Spleen (tissue), 11 donors: Measurements from ENCODE around the gene APOL5. TPM values are rescaled to one million over a fixed set of nuclear protein-coding genes. Genes with fewer than 3 reads are reported as not detected.

Experiments
- DNase-seq: peaks from one replicate; pipeline ENCODE4 v3.0.0-alpha.2; 2020
- H3K27ac ChIP-seq, 8 donors: fragments of 200-600 bp; sonication (generic) in 7 of 8; 1 replicate in 4 of 8; 2 replicates in 4 of 8; pipeline versions ENCODE4 v1.5.0 to v1.8.0; 2016 to 2021; ENCODE audit warnings: inconsistent platforms in 4 of 8, mild to moderate bottlenecking in 4 of 8, moderate library complexity in 1 of 8
- H3K27me3 ChIP-seq, 7 donors: fragments of 200-600 bp; sonication (generic) in 6 of 7; replicated peaks in 1 of 7; 1 replicate in 4 of 7; 2 replicates in 3 of 7; pipeline versions ENCODE4 v1.5.0 to v1.8.0; 2016 to 2021; ENCODE audit warnings: inconsistent platforms in 3 of 7, mild to moderate bottlenecking in 1 of 7
- H3K36me3 ChIP-seq, 6 donors: fragments of 200-600 bp; sonication (generic) in 5 of 6; 1 replicate in 4 of 6; 2 replicates in 2 of 6; pipeline versions ENCODE4 v1.5.0 to v1.8.0; 2016 to 2021; ENCODE audit warnings: inconsistent platforms in 2 of 6
- H3K4me1 ChIP-seq, 6 donors: fragments of 200-600 bp; sonication (generic) in 5 of 6; 1 replicate in 3 of 6; 2 replicates in 3 of 6; pipeline versions ENCODE4 v1.5.0 to v1.8.0; 2016 to 2021; ENCODE audit warnings: inconsistent platforms in 3 of 6
- H3K4me3 ChIP-seq, 8 donors: fragments of 200-600 bp; sonication (generic) in 7 of 8; 1 replicate in 4 of 8; 2 replicates in 4 of 8; pipeline versions ENCODE4 v1.5.0 to v1.8.0; 2016 to 2021; ENCODE audit warnings: inconsistent platforms in 4 of 8, mild to moderate bottlenecking in 4 of 8, moderate library complexity in 2 of 8
- H3K9me3 ChIP-seq, 8 donors: fragments of 200-600 bp; sonication (generic) in 7 of 8; 1 replicate in 4 of 8; 2 replicates in 4 of 8; pipeline versions ENCODE4 v1.5.0 to v1.8.0; 2016 to 2021; ENCODE audit warnings: inconsistent platforms in 4 of 8
- POLR2A ChIP-seq, 3 donors: fragments of 450-650 bp; IDR thresholded peaks; one replicate each; pipeline ENCODE4 v1.5.1; 2017; ENCODE audit warnings: antibody characterized with exemption in 3 of 3, mild to moderate bottlenecking in 1 of 3
- POLR2AphosphoS5 ChIP-seq, 3 donors: sonication (generic); formaldehyde crosslinking; IDR thresholded peaks; one replicate each; pipeline ENCODE4 v1.5.1; 2017; ENCODE audit warnings: antibody characterized with exemption in 3 of 3
- WGBS, 5 donors: extraction: QIAGEN DNeasy Blood & Tissue Kit in 3 of 5; methylation state at CpG; one replicate each; pipeline versions ENCODE4 v1.1.5 to v1.1.7; 2013 to 2018; 5-methylcytosine and 5-hydroxymethylcytosine counted together
- intact Hi-C: fragments of 100-400 bp; cut with DNase I; formaldehyde crosslinking; loops from one replicate; pipeline ENCODE4 v1.15.0; 2023; ENCODE audit warnings: low total_unique reads
- polyA plus RNA-seq, 3 donors: library from polyadenylated mRNA; stranded (reverse); fragments of 200-250 nt; gene quantifications; one replicate each; pipeline ENCODE4 v1.2.1, GENCODE V29; 2013
- total RNA-seq, 7 donors: library from RNA; depleted of rRNA in 3 of 7; stranded (reverse); fragments of >200 nt in 3 of 7; fragmentation: NEBNext Ultra II Directional in 4 of 7; extraction: Animal tissue kit (Norgen Biotek cat#: 25700) in 4 of 7; gene quantifications; one replicate each; pipeline versions ENCODE4 v1.1.0 to v1.2.1, GENCODE V29; 2016 to 2021
- TF ChIP-seq, protein P1 (sequence below), 11 experiments: fragments of 200-600 bp in 7 of 11; fragments of 450-650 bp in 4 of 11; sonication (generic) in 4 of 11; IDR thresholded peaks in 8 of 11; conservative IDR thresholded peaks in 3 of 11; 1 replicate in 7 of 11; 2 replicates in 4 of 11; pipeline versions ENCODE4 v1.4.0 to v1.8.0; 2016 to 2021; ENCODE audit warnings: antibody characterized with exemption in 11 of 11, inconsistent platforms in 4 of 11, mild to moderate bottlenecking in 1 of 11
- donor health status: healthy with polysubstance abuse.
- donor health status: DM: no; HTN: no; CAD: no; lungs with moderate emphysema.
- donor health status: DM: no; HTN: no; CAD: no.
- donor health status: Bipolar disorder and iron deficiency.
- donor health status: healthy.
- donor health status: DM: no; HTN: no; CAD: no.
- donor health status: DM: yes; HTN: yes; CAD: no.

Gene APOL5
- total and polyA plus RNA-seq, 10 donors: not detected

DNA sequence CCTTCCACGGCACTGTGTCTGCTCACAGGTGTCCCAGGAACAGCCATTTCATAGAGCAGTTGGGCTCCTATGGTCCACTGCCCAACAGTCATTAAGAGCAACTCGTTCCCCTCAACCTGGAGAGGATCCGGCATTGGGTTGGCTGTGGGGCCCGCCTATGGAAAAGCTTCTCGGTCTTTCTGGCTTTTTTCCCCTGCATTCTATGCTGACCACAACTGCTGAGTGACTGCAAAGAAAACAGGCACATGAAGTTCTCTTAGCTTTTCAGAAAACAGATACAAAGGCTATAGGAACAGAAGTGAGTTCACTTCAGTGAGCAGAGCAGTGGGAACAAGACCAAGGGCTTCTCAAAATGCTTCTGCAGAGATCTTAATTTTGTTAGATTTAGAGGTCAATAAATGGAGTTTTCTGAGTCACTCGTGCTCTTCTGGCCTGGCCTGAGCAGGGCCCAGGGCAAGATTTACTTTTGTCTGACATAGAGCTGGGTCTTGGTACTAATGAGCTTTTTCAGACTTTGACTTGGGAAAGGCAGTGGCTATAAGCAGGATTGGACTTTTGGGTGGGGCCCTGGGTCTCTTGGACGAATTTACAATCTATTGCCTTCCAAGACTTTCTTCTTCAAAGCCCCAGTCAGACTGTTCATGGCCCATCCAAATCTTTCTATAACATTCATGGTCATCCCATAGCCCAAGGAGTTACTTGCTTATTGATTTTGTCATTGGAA is 13.6 kb upstream of the APOL5 start:
- 80 to 93% (median 89%) methylated on average over 7 of the region's 7 CpGs for WGBS, 5 donors

DNA sequence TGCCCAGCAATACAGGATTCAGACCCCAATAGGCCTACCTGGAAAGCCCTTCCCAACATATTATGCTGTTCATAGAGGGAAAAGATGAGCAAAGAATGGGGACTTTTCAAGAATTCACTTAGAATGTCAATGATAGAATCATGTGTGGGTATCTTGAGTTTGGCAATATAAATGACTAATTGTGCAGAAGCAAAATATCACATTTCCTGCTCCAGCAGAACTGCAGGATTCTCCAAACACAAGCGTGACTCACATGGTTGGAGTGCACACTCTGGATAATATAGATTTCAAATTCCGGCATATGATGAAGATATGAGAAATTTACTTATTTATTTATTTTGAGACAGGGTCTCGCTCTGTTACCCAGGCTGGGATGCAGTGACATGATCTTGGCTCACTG is 12.5 kb upstream of the APOL5 start:
- no peak overlapping the region for H3K27ac ChIP-seq
- H3K27me3 ChIP-seq: no peaks in the 10 kb centered on the region
- intact Hi-C loops: no loop called here
- H3K9me3 ChIP-seq: no peaks in the 10 kb centered on the region
- 92 to 97% (median 94%) methylated on average over 3 of the region's 3 CpGs for WGBS, 5 donors
- H3K4me3 ChIP-seq: no peak overlapping the region
- H3K4me1 ChIP-seq: no peaks in the 10 kb centered on the region
- H3K36me3 ChIP-seq: no peaks in the 10 kb centered on the region
- TF ChIP-seq POLR2A (IDR thresholded peaks at IDR 0.05): no peak
- TF ChIP-seq, protein P1, sequence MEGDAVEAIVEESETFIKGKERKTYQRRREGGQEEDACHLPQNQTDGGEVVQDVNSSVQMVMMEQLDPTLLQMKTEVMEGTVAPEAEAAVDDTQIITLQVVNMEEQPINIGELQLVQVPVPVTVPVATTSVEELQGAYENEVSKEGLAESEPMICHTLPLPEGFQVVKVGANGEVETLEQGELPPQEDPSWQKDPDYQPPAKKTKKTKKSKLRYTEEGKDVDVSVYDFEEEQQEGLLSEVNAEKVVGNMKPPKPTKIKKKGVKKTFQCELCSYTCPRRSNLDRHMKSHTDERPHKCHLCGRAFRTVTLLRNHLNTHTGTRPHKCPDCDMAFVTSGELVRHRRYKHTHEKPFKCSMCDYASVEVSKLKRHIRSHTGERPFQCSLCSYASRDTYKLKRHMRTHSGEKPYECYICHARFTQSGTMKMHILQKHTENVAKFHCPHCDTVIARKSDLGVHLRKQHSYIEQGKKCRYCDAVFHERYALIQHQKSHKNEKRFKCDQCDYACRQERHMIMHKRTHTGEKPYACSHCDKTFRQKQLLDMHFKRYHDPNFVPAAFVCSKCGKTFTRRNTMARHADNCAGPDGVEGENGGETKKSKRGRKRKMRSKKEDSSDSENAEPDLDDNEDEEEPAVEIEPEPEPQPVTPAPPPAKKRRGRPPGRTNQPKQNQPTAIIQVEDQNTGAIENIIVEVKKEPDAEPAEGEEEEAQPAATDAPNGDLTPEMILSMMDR (IDR thresholded peaks at IDR 0.05 in 8 of 11, conservative IDR thresholded peaks at IDR 0.05 in 3 of 11): no peak
- no peak for TF ChIP-seq POLR2AphosphoS5 (IDR thresholded peaks at IDR 0.05)
- DNase-seq: no peak

More for the DNA sequence above, 13.6 kb upstream of the APOL5 start:
- Histone ChIP-seq H3K9me3 (no peaks in the 10 kb centered on the region), H3K27ac (no peak overlapping the region), H3K4me1 (no peaks in the 10 kb centered on the region), H3K27me3 (no peaks in the 10 kb centered on the region), H3K36me3 (no peaks in the 10 kb centered on the region), H3K4me3 (no peak overlapping the region)
- TF ChIP-seq POLR2A (IDR thresholded peaks at IDR 0.05): no peak
- TF ChIP-seq, protein P1 (IDR thresholded peaks at IDR 0.05 in 8 of 11, conservative IDR thresholded peaks at IDR 0.05 in 3 of 11): no peak
- TF ChIP-seq POLR2AphosphoS5 (IDR thresholded peaks at IDR 0.05): no peak
- no peak for DNase-seq
- intact Hi-C loops: no loop called here

DNA sequence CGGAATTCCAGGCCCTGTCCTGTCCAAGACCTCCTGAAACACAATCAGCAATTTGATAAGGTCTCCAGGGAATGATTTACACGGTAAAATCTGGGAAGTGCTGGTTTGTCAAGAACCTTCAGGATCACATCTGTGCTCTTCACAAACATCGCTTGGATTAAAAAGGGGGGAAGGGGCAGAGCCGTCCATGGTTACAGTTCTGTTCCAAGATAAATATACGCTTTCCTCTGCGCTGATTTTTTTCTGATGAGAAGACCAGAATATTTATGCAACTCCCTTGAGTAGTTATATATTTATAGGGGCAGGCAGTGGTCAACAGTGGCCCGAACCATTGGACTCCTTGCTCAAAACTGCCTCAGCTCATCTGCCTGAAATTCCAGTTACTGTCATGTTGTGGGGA is 9.2 kb upstream of the APOL5 start:
- Histone ChIP-seq H3K27me3 (peaks cover 0 to 9% (median 0%) of the 10 kb centered on the region in 7 donors), H3K4me1 (no peaks in the 10 kb centered on the region), H3K27ac (no peak overlapping the region), H3K9me3 (peaks cover 0 to 13% (median 8%) of the 10 kb centered on the region in 8 donors), H3K36me3 (no peaks in the 10 kb centered on the region), H3K4me3 (no peak overlapping the region)
- TF ChIP-seq POLR2AphosphoS5 (IDR thresholded peaks at IDR 0.05) (no peak), POLR2A (IDR thresholded peaks at IDR 0.05) (no peak)
- TF ChIP-seq, protein P1 (IDR thresholded peaks at IDR 0.05 in 8 of 11, conservative IDR thresholded peaks at IDR 0.05 in 3 of 11): no peak
- 71 to 84% (median 81%) methylated on average over 7 of the region's 7 CpGs for WGBS, 5 donors
- intact Hi-C loops: no loop called here
- no peak for DNase-seq

DNA sequence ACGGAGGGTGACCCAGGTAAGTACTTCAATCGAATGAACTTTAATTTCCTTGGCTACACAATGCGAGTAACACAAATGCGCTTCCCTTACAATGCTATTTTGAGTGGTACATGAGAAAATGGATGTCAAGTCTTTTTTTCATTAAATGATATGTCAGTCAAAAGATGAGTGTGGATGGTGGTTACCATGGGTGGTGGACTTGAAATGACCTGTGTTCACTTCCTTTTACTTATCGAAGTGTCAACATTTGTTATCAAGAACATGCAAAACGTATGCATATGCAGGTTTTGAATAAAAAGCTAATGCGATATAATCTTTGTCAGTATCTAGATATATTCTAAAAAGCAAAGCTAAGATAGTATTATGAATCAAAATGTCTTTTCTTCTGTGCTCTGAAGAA is 8.8 kb upstream of the APOL5 start:
- intact Hi-C loops: no loop called here
- no peak for DNase-seq
- H3K27me3 ChIP-seq: peaks cover 0 to 9% (median 0%) of the 10 kb centered on the region in 7 donors
- H3K4me3 ChIP-seq: no peak overlapping the region
- no peak overlapping the region for H3K27ac ChIP-seq
- peaks cover 0 to 13% (median 9%) of the 10 kb centered on the region in 8 donors for H3K9me3 ChIP-seq
- H3K4me1 ChIP-seq: no peaks in the 10 kb centered on the region
- TF ChIP-seq, protein P1 (IDR thresholded peaks at IDR 0.05 in 8 of 11, conservative IDR thresholded peaks at IDR 0.05 in 3 of 11): no peak
- no peak for TF ChIP-seq POLR2A (IDR thresholded peaks at IDR 0.05)
- TF ChIP-seq POLR2AphosphoS5 (IDR thresholded peaks at IDR 0.05): no peak
- 83 to 88% (median 85%) methylated on average over 7 of the region's 7 CpGs for WGBS, 5 donors
- no peaks in the 10 kb centered on the region for H3K36me3 ChIP-seq
